WERI-Rb-1 (cell line): ENCODE results near the gene FCRL2.

ENCODE experiments used
- DNase-seq: peaks from one replicate; pipeline ENCODE4 v3.0.0-alpha.2; 2020
- H3K27ac ChIP-seq: fragments of 250-450 bp; sonication (Bioruptor Pico); 2 replicates; pipeline ENCODE4 v1.5.1; 2020; ENCODE audit warnings: mild to moderate bottlenecking, moderate library complexity
- H3K27me3 ChIP-seq: fragments of 250-450 bp; sonication (Bioruptor Pico); 2 replicates; pipeline ENCODE4 v1.5.1; 2021; ENCODE audit warnings: mild to moderate bottlenecking, low read depth, moderate library complexity; ENCODE audit not compliant: insufficient read depth, severe bottlenecking
- H3K36me3 ChIP-seq: fragments of 250-450 bp; sonication (Bioruptor Pico); 2 replicates; pipeline ENCODE4 v1.5.1; 2020; ENCODE audit warnings: mild to moderate bottlenecking, moderate library complexity
- H3K4me3 ChIP-seq: 2 replicates; pipeline ENCODE4 v1.5.1; 2011; ENCODE audit warnings: low read depth, mild to moderate bottlenecking, control low read depth, low read length
- H3K9me3 ChIP-seq: fragments of 250-450 bp; sonication (Bioruptor Pico); 2 replicates; pipeline ENCODE4 v1.5.1; 2021; ENCODE audit warnings: mild to moderate bottlenecking, moderate library complexity; ENCODE audit not compliant: severe bottlenecking
- CTCF ChIP-seq: IDR thresholded peaks from 2 replicates; pipeline ENCODE4 v1.5.1; 2011; ENCODE audit warnings: low read depth, mild to moderate bottlenecking, control low read depth, inconsistent platforms, low read length

FCRL2 gene

GRCh38 chr1:157806431-157807149, 29.7 kb upstream of the FCRL2 start:
- DNase-seq: no peak
- H3K27ac ChIP-seq: no peak overlapping the region
- no peak overlapping the region for H3K4me3 ChIP-seq
- TF ChIP-seq CTCF: no peak
- H3K9me3 ChIP-seq: no peaks in the 10 kb centered on the region
- H3K36me3 ChIP-seq: no peaks in the 10 kb centered on the region
- peaks cover 98% of the 10 kb centered on the region for H3K27me3 ChIP-seq

- no peak overlapping the region for H3K27ac ChIP-seq
- no peaks in the 10 kb centered on the region for H3K36me3 ChIP-seq
- H3K9me3 ChIP-seq: peaks cover 8% of the 10 kb centered on the region
- no peak overlapping the region for H3K4me3 ChIP-seq
- no peak for DNase-seq
- H3K27me3 ChIP-seq: peaks cover 100% of the 10 kb centered on the region
- TF ChIP-seq CTCF: no peak
These were observed 26.9 kb upstream of the FCRL2 start for GRCh38 chr1:157803851-157804250.

- Histone ChIP-seq H3K36me3 (no peaks in the 10 kb centered on the region), H3K4me3 (no peak overlapping the region), H3K27me3 (peaks cover 100% of the 10 kb centered on the region), H3K9me3 (peaks cover 9% of the 10 kb centered on the region), H3K27ac (no peak overlapping the region)
- no peak for DNase-seq
- TF ChIP-seq CTCF: no peak
These were observed 23.1 kb upstream of the FCRL2 start for GRCh38 chr1:157799996-157800395.

GRCh38 chr1:157798211-157798610, 21.3 kb upstream of the FCRL2 start:
- TF ChIP-seq CTCF: no peak
- DNase-seq: no peak
- Histone ChIP-seq H3K4me3 (no peak overlapping the region), H3K36me3 (no peaks in the 10 kb centered on the region), H3K27me3 (peaks cover 87% of the 10 kb centered on the region), H3K27ac (no peak overlapping the region), H3K9me3 (peaks cover 16% of the 10 kb centered on the region)

GRCh38 chr1:157785248-157785647, 8.3 kb upstream of the FCRL2 start:
- no peak overlapping the region for H3K27ac ChIP-seq
- no peak overlapping the region for H3K4me3 ChIP-seq
- DNase-seq: no peak
- no peaks in the 10 kb centered on the region for H3K9me3 ChIP-seq
- no peak for TF ChIP-seq CTCF
- H3K27me3 ChIP-seq: peaks cover 52% of the 10 kb centered on the region
- no peaks in the 10 kb centered on the region for H3K36me3 ChIP-seq

GRCh38 chr1:157784801-157785200, 7.9 kb upstream of the FCRL2 start:
- Histone ChIP-seq H3K27ac (no peak overlapping the region), H3K36me3 (no peaks in the 10 kb centered on the region), H3K27me3 (peaks cover 55% of the 10 kb centered on the region), H3K9me3 (no peaks in the 10 kb centered on the region), H3K4me3 (no peak overlapping the region)
- TF ChIP-seq CTCF: no peak
- DNase-seq: no peak
